NAMALWA (cell line): ENCODE data around the gene OCEL1.

Experiments used
- DNase-seq: peaks from one replicate; pipeline ENCODE4 v3.0.0-alpha.2; 2015; ENCODE audit warnings: low spot score

The OCEL1 gene, protein sequence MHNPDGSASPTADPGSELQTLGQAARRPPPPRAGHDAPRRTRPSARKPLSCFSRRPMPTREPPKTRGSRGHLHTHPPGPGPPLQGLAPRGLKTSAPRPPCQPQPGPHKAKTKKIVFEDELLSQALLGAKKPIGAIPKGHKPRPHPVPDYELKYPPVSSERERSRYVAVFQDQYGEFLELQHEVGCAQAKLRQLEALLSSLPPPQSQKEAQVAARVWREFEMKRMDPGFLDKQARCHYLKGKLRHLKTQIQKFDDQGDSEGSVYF

DNA sequence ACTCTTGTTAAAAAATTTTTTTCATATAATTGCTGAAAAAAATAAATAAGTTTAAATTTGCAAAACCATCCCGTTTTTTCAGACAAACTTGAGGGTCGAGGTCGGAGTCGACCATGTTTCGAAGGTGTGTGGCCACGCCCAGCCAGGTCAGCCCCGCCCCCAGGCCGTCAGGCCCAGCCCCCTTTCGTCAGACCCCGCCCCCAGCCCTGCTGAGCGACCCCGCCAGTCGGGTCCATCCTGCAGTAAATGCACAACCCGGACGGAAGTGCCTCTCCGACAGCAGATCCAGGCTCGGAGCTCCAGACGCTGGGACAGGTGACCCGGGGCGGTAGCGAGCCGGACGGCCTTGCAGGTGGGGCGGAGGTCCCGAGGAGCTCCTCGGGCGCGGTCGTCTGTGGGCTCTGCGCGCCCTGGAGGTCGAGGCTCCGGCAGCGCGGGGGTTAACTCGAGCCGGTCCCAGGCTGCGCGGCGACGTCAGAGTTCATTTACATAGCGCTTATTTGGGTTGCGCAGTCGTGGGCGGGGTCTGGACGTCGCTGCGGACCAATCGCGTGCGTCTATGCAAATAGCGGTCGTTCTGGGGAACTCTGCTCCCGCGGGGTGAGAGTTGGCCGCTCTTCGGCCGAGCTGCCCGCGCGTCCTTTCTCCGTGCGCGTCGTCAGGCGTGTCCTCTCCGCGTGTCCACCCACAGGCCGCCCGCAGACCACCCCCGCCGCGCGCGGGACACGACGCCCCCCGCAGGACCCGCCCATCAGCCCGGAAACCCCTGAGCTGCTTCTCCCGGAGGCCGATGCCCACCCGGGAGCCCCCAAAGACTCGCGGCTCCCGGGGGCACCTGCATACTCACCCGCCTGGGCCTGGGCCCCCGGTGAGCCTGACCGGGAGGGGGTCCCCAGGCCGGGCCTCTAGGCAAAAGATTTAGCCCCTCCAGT, at the start of gene OCEL1:
TSS of gene OCEL1 (plus strand) at position 225 of the 932 bp plus-strand sequence. CDS start at position 247, 22 bp downstream.
- peak; percentile 97 for DNase-seq

DNA sequence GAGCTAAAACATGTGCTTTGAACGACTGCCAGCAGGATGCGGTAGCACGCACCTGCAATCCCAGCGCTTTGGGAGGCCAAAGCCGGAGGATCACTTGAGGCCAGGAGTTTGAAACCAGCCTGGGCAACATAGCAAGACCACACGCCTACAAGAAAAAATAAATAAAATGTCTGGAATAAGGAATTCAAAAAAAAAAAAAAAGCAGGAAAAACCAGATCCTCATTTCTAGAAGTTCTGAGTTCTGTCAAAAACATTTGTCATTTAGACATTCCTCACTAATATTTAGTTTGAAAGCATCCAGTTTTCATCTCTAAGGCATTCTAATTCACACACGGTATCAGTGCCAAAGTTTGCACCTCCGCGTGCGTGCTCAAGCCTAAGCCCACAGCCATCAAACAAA, 47.7 kb upstream of the OCEL1 start:
- no peak for DNase-seq

DNA sequence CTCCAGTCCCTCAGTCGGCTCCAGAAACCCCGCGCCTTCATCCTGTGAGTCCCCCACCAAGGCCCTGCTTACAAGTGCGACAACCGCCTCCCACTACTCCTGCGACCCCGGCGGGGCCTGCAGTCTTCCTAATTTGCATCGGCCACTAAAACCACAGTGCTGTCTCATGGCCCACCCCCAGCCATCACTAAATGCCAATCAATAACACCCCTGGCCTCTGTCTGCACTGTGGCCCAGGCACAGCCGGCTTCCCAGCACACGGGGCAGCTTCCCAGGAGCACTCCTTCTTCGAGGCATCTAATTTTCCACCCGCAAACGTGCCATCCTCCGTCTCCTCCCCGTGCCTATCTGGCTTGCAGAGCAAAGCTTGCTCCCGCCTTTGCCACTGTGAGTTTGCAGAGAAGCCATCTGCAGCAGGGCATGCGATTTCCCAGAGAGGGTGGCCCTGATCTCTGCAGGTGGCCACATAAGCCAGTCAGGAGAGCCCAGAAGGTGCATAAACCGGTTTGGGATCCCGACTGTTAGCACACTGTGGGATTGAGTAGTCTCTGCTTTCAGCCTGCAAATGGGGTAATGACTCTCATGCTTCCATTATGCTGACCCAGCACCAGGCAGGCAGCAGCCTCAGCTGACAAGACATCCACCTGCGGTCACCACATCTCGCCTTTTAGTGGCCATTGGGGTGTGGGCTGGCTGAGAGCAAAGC, 44.9 kb upstream of the OCEL1 start:
- no peak for DNase-seq

DNA sequence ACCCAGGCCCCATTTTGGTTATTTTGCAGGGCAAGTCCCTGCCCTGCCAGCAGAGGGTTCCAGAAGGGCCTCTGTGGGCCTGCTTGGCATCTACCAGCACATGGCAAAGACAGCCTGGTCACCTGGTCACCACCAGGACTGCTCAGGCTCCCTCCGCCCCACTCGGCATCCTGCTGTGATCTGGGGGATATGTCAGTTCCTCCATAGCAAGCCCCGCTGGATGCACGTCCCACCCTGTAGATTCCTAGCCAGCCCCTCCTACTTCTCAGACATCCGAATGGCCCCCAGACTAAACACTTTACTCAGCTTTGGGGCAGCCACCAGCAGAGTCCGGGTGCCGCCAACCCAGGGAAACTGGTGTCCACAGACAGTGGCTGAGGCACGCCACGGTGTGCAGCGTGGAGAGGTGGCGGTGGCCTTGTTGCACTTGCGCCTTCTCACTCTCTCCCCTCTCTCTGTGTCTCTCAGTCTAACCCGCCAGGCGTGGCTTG, 42.7 kb upstream of the OCEL1 start:
- no peak for DNase-seq

DNA sequence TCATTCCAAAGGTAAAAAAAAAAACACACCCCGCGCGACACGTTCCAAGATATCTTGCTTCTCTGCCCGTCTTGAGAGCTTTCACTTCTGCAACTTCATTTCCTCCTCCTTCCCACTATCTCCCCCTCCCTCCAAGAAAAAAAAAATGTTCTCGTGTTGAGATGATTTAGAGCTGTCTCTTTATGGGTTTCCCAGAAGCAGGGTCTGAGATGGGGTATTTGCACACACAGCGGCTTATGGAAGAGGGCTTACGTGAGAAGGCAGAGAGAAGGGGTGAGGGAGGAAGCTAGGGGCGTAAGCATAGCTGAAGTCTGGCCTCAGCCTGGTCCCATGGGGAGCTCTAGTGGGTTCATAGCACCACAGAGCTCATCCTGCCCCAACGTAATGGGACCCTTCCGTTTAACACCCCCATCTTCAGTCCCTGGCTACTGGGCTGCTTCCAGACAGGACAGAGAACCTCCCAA, 42.1 kb upstream of the OCEL1 start:
- DNase-seq, result peak; percentile 45

DNA sequence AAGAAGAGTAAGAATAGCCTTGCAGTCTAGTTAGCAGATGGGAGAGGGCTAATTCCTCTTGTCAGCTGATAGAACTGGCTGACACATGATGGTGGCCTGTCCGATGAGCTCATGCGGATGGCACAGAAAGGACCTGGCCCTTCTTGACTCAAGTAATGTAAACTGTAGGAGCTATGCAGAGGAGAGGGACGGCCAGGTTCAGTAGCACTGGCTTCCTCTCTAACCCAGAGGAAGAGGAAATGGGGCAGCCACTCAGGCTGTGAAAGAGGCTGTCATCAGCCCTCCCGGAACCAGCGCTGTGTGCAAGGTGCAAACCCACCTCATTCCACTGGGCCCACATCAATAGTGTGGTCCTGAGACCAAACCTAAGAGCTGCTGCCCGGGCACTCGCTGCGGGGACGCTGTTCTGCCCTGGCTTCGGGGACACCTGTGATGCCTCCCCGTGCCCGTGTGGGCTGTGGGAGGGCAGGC, 41.6 kb upstream of the OCEL1 start:
- DNase-seq, result no peak

DNA sequence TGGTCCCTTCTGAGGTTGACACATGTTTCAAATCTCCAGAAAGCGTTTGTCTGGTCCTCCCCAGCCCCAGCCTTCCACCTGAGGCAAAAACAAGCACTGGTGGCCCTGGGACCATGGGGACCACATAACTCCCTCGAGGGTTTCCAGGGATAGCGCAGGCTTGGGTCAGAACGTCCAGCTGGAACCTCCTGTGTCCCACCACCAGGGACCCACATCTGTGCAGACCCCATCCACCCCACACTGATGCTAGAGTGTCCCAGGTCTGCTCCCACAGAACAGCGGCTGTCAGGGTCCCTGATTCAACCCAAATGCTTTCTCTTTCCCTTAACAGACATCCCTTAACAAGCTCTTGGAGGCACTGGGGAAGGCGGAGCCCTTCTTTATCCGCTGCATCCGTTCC, 40.4 kb upstream of the OCEL1 start:
- no peak for DNase-seq

DNA sequence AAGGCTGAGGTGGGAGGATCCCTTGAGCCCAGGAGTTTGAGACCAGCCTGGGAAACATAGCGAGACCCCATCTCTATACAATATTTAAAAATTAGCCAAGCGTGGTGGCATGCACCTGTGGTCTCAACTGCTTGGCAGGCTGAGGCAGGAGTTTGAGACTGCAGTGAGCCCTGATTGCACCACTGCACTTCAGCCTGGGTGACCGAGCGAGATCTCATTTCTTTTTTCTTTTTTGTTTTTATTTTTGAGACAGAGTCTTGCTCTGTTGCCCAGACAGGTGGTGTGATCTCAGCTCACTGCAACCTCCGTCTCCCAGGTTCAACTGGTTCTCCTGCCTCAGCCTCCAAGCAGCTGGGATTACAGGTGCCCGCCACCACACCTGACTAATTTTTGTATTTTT, 34.3 kb upstream of the OCEL1 start:
- DNase-seq, result peak; percentile 78

DNA sequence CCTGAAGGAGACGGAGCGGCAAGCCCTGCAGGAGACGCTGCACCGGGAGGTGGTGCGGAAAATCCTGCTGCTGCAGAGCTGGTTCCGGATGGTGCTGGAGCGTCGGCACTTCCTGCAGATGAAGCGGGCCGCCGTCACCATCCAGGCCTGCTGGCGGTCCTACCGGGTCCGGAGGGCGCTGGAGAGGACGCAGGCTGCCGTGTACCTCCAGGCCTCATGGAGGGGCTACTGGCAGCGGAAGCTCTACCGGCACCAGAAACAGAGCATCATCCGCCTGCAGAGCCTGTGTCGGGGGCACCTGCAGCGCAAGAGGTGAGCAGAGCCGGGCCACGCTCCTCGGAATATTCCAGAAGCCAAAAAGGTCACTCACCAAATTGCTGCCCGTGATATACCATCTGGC, 33.3 kb upstream of the OCEL1 start:
- DNase-seq, result no peak

DNA sequence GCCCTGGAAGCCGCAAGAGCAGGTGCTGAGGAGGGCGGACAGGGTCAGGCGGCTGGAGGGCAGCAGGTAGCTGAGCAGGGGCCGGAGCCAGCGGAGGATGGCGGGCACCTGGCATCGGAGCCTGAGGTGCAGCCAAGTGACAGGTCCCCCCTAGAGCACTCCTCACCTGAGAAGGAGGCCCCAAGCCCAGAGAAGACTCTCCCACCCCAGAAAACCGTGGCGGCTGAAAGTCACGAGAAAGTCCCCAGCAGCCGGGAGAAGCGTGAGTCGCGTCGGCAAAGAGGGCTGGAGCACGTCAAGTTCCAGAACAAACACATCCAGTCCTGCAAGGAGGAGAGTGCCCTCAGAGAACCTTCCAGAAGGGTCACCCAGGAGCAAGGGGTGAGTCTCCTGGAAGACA, 31.4 kb upstream of the OCEL1 start:
- DNase-seq, result no peak

DNA sequence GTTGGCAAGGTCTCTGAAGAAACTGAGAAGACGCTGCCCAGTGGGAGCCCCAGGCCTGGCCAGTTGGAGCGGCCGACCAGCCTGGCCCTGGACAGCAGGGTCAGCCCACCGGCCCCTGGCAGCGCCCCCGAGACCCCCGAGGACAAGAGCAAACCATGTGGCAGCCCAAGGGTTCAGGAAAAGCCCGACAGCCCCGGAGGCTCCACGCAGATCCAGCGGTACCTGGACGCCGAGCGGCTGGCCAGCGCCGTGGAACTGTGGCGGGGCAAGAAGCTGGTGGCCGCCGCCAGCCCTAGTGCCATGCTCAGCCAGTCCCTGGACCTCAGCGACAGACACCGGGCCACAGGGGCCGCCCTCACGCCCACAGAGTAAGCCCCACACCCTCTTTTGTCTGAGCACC, 30.9 kb upstream of the OCEL1 start:
- DNase-seq, result no peak

DNA sequence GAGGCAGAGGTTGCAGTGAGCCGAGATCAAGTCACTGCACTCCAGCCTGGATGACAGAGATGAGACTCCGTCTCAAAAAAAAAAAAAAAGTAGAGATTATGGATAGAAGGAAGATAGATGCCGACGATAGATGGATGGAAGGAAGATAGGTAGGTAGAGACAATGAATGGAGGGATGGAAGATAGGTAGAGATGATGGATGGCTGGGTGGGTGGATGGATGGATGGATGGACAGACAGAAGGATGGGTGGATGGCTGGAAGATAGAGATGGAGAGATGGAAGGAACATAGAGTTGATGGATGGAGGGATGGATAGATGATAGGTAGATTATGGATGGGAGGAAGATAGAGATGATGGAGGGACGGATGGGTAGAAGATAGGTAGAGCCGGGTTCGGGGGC, 29.4 kb upstream of the OCEL1 start:
- no peak for DNase-seq

DNA sequence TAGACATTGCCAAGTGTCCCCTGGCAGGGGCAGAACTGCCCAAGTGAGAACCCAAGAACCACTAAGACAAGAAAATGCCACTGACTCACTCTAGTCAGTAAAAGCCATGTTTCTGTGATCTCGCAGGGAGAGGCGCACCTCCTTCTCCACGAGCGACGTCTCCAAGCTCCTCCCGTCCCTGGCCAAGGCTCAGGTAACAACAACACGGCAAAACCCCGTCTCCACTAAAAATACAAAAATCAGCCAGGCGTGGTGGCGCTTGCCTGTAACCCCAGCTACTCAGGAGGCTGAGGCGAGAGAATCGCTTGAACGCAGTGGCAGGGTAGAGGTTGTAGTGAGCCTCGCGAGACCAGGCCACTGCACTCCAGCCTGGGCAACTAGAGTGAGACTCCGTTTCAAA, 28.4 kb upstream of the OCEL1 start:
- DNase-seq, result no peak

DNA sequence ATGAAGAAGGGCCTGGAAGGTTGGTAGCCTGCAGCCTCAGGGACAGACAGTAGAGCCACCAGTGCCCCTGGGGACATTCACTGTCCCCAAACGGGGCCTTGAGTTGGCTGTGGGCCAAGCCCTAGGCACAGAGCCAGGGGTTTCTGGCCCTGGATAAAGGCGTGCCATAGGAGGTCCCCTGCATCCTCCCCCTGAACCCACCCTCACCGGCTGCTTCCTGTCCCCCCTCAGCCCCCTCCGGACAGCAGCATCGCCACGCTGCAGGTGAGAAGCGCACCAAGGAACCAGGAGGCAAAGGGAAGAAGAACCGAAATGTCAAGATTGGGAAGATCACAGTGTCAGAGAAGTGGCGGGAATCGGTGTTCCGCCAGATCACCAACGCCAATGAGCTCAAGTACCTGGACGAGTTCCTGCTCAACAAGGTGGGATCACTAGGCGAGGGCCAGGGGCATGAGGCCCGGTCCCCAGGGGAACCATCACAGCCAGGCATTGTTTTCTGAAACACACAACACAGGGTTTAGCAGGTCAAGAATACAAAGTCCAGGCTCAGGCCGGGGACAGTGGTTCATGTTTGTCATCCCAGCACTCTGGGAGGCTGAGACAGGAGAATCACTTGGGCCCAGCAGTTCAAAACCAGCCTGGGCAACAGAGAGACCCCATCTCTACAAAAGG, 25.5 kb upstream of the OCEL1 start:
- DNase-seq, result no peak

DNA sequence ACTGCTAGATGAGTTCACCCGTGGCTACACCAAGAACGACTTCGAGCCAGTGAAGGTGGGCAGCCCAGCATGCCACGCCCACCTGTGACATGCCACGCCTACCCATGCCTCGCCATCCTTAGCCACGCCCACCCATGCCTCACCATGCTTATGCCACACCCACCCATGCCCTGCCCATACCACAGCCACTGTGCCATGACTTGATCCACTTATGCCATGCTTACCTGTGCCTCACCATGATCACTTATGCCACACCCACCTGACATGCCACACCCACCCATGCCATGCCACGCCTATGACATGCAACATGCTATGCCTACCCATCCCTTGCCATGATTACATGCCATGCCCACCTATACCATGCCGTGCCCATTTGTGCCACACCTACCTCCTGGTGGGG, 23.8 kb upstream of the OCEL1 start:
- peak; percentile 49 for DNase-seq

DNA sequence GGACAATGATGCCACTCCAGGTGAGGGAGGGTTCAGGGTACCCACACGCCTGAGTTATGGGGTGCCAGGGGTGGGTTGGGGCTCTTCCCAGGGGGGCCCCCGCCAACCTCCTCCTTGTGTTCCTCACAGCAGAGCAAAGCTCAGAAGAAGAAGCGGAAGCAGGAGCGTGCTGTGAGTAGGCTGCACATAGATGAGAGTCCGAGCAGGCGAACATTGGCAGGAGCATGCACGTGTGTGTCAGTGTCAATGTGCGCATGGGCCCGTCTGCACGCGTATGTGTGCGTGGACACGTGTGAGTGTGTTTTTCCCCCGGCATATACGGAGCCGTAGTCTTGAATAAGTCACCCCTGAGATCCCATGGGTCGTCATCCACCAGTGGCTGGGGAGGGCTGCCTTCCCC, 23.3 kb upstream of the OCEL1 start:
- DNase-seq, result no peak

DNA sequence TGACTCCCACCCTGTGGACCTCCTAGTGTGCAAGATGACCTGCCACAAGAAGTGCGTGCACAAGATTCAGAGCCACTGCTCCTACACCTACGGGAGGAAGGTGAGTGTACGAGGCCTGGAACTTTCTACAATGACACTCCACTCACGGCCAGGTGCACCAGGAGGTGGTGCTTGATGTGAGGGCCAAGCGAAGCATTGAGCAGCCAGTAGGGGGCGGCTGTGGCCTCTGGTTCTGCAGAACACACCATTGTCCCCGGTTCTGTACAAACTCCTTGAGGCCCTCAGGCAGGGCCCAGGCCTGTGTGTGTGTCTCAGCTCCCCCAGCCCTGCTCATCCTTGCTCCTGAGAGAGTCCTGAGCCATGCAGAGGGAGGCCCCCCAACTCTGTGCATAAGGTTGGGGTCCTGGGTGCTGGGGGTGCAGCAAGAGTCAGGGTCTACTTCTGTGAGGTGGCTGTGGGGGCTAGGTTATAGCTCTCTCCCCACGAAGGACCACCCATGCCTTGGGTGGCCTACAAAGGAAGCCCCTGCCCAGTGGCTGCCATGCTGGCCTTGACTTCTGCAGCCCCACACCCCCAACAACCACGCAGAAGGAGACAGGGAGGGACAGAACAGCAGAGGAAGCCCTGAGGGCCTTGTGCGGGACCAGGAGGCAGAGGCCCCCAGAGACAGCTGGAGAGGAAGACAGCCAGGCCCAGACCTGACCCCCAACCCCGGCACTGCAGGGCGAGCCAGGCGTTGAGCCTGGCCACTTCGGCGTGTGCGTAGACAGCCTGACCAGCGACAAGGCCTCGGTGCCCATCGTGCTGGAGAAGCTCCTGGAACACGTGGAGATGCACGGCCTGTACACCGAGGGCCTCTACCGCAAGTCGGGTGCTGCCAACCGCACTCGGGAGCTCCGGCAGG, 20.5 kb upstream of the OCEL1 start:
- peak; percentile 79 for DNase-seq

DNA sequence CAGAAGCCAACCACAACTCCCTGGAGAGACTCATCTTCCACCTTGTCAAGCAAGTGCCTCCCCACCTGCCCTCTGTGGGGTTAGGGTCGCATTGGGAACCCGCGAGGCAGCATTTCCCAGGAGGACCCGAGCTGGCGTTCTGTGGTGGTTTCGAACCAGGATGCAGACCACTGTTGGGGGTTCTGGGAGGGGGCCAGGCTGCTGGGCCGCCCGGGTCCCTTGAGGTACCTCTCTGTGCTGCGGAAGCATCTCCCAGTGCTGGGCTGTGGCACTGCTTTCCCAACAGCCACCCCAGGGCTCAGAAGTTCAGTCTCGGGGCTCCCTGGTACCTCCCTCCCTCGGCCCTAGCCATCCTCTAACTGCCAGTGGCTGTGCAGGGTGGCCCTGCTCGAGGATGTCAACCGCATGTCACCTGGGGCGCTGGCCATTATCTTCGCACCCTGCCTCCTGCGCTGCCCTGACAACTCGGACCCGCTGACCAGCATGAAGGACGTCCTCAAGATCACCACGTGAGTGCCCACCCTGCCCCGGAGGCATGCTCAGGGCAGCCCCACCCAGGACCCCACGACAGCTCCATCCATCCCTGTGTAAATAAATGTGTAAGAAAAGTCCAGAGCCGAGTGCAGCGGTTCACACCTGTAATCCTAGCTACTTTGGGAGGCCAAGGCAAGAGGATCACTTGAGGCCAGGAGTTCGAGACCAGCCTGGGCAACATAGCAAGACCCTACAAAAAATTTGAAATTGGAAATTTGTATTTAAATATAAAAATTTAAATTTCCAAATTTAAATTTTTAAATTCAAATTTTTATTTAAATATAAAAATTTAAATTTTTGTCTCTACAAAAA, 19.1 kb upstream of the OCEL1 start:
- no peak for DNase-seq

DNA sequence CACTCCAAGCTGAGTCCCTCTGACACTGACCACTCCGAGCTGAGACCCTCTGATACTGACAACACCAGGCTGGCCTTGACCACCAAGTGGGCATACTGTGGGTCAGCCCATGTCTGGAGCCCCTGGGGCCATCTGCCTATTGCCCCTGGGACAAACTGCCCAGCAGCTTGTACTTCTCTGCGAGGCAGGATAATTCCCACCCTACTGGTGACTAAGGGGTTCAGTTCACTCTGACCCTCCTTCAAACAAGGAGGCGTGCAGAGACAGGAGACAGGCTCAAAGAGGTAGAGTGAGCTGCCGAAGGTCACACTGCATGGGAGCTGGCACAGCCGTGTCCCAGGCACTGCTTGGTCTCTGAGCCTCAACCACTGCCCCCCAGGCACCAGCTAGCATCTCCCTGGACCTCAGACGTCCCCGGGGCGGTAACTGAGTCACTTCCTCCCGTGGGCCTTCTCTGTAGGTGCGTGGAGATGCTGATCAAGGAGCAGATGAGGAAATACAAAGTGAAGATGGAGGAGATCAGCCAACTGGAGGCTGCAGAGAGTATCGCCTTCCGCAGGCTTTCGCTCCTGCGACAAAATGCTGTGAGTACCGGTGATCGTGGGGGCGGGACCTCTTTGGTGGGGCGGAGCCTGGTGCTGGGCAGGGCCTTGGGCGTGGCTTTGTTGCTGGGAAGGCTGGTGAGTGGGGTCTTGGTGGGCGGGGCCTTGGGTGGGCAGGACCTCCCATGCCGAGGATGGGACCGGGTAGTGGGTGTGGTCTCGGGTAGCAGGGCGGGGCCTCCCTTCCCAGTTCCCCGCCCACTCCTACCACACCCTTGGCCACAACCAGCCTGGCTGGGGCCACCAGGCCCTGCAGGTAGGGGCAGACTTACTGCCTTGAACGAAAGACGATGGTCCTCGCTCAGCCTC, 16.6 kb upstream of the OCEL1 start:
- DNase-seq, result peak; percentile 93
